ENCODE data around the gene DNAJC13.
"Not testable (repeated sequence)": the region's sequence is repeated elsewhere in the genome, so short reads cannot be mapped to it uniquely, and the experiment has no call there.

DNAJC13 gene

DNA sequence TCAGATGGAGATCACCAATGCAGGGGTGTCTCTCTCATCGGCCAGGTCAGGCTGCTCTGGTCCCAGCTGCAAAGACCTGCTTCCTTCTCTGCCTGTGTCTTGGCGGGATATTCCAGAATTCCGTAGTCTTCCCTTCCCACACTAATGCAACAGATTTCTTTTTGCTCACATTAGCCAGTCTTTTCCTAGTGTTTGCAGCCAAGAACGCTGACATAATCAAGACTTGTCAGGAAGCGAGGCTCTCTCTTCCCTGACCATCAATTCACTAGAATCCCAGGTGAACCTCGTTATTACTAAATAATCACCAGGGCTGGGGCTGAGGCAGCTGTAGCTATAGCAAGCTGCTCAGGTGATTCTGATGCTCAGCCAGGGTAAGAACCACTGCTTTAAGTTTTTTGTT, 136.5 kb downstream of the DNAJC13 start:
- CTCF ChIA-PET, result no interaction called here
- POLR2A ChIA-PET, result no interaction called here
- DNase-seq (ENCODE audit: extremely low spot score), result no peak
- no peak for TF ChIP-seq L3MBTL2 (conservative IDR thresholded peaks at IDR 0.05)

DNA sequence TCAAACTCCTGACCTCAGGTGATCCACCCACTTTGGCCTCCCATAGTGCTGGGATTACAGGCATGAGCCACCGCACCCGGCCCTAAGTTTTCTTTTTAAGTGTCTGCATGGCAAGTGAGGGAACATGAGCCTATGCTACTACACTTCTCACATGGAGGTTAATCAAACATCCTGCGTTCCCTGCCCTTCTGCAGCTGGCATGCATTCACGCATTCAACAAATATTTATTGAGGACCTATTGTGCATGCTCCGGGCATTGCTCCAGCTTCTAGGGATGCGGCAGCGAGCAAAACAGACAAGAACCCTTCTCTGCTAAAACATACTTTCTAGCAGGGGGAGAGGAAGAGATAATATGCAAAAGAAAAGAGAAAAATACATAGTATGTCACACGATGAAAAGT, 137.1 kb downstream of the DNAJC13 start:
- no peak for DNase-seq (ENCODE audit: extremely low spot score)
- ChIA-PET CTCF (no interaction called here), POLR2A (no interaction called here)
- TF ChIP-seq SUZ12 (IDR thresholded peaks at IDR 0.05), result no peak
- no peak for TF ChIP-seq ELF4 (IDR thresholded peaks at IDR 0.05)
- TF ChIP-seq FOXA1 (IDR thresholded peaks at IDR 0.05), result no peak
- no peak for TF ChIP-seq SP1 (IDR thresholded peaks at IDR 0.05)
- no peak for TF ChIP-seq NFRKB (IDR thresholded peaks at IDR 0.05)
- TF ChIP-seq, protein P1, sequence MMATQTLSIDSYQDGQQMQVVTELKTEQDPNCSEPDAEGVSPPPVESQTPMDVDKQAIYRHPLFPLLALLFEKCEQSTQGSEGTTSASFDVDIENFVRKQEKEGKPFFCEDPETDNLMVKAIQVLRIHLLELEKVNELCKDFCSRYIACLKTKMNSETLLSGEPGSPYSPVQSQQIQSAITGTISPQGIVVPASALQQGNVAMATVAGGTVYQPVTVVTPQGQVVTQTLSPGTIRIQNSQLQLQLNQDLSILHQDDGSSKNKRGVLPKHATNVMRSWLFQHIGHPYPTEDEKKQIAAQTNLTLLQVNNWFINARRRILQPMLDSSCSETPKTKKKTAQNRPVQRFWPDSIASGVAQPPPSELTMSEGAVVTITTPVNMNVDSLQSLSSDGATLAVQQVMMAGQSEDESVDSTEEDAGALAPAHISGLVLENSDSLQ (IDR thresholded peaks at IDR 0.05), result no peak
- no peak for TF ChIP-seq FOXK2 (IDR thresholded peaks at IDR 0.05)

DNA sequence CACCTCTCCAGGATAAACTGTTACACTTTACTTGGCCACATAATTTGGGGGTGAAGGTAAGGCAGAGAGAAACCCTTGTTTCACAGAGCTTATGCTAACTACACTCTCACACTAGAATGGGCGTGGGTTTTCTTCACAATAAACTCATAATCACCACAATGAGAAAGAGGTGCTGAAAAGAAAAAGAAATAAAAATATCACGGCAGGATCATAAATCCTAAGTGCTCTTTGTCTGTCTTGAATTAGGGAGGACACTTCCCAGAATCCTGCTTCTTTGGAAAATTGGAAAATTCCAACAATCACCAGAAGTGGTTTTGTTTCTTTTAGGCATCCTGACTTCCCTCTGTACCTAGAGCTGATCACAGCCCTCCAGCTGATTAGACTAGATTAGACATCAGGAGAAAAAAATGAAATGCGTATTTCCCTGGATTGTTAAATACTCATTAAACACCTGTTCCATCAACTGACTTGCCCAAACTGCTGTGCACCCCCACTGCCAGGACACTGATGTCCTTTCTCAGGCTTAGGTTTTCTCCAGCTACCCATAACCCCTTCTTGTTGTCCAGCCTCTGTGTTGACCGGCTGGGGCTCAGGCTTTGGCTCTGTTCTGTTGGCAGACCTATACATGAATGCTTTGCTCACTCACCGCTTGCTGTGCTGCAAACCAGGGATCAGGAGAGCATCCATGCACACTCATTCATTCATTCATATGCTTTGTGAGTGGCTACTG, 138.2 kb downstream of the DNAJC13 start:
- ChIA-PET CTCF (interaction anchor here (0.7 kb wide), 1 partner anchor 87 kb away, joined by 4 read pairs; no protein-coding TSS in a partner anchor), POLR2A (no interaction called here)
- no peak for TF ChIP-seq NFRKB (IDR thresholded peaks at IDR 0.05)
- no peak for TF ChIP-seq L3MBTL2 (conservative IDR thresholded peaks at IDR 0.05)
- no peak for TF ChIP-seq ARNT (IDR thresholded peaks at IDR 0.05)
- TF ChIP-seq, protein P1 (IDR thresholded peaks at IDR 0.05), result no peak
- no peak for TF ChIP-seq FOXM1 (IDR thresholded peaks at IDR 0.05; ENCODE audit: borderline replicate concordance)
- no peak for TF ChIP-seq CTBP1 (IDR thresholded peaks at IDR 0.05; ENCODE audit: borderline replicate concordance)
- TF ChIP-seq HDGF (IDR thresholded peaks at IDR 0.05; ENCODE audit: borderline replicate concordance), result no peak
- no peak for DNase-seq (ENCODE audit: extremely low spot score)

DNA sequence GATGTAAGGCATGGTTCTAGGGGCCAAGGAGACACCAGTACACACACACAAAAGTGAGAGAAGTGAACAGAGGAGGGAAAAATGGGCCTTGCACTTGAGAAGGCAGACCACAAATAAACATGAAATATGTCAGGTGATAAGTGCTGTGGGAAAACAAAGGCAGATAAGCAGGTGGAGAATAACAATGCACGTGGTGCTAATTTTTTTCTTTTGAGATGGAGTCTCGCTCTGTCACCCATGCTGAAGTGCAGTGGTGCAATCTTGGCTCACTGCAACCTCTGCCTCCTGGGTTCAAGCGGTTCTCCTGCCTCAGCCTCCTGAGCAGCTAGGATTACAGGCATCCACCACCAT, 138.7 kb downstream of the DNAJC13 start:
- POLR2A ChIA-PET; DNase-seq (ENCODE audit: extremely low spot score): not testable (repeated sequence)
- CTCF ChIA-PET, result interaction anchor here (0.7 kb wide), 1 partner anchor 86 kb away, joined by 4 read pairs; no protein-coding TSS in a partner anchor

DNA sequence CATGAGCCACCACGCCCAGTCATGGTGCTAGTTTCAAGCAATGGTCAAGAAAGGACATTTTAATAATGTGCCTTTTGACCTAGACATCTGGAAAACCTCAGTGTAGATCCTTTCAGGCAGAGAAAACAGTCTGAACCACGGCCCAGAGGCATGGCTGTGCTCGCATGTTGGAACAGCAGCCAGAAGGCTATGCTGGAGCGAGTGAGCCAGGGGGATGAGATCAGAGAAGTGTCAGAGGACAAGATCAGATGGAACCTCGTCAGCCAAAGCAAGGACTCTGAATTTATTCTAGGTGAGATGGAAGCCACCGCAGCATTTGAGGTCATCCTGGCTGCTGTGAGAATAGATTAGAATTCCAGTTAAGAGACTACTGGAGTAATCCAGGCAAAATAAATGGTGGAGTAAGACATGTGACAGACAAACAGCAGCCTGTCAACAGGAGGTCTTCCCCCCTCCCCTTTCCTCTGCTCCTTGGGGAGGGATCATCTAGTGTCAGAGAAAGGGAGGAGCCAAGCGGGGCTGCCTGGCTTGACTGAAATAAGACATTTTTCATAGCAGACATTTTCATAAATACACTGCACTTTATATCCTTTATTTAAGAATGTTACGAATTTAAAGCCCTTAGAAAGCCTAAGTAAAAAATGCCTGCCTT, 139.3 kb downstream of the DNAJC13 start:
- CTCF ChIA-PET, result no interaction called here
- TF ChIP-seq NFRKB (IDR thresholded peaks at IDR 0.05) (no peak), ZNF384 (IDR thresholded peaks at IDR 0.05) (no peak), FOXM1 (IDR thresholded peaks at IDR 0.05; ENCODE audit: borderline replicate concordance) (no peak), HDGF (IDR thresholded peaks at IDR 0.05; ENCODE audit: borderline replicate concordance) (no peak), SP1 (IDR thresholded peaks at IDR 0.05) (no peak), ARNT (IDR thresholded peaks at IDR 0.05) (no peak), CTBP1 (IDR thresholded peaks at IDR 0.05; ENCODE audit: borderline replicate concordance) (no peak), SUZ12 (IDR thresholded peaks at IDR 0.05) (no peak), FOXK2 (IDR thresholded peaks at IDR 0.05) (no peak), TARDBP (IDR thresholded peaks at IDR 0.05) (no peak), L3MBTL2 (conservative IDR thresholded peaks at IDR 0.05) (no peak), FOXA1 (IDR thresholded peaks at IDR 0.05) (no peak), BHLHE40 (IDR thresholded peaks at IDR 0.05; ENCODE audit: borderline replicate concordance) (no peak), LEF1 (IDR thresholded peaks at IDR 0.05; ENCODE audit: borderline replicate concordance) (no peak)
- TF ChIP-seq, protein P1 (IDR thresholded peaks at IDR 0.05), result no peak

DNA sequence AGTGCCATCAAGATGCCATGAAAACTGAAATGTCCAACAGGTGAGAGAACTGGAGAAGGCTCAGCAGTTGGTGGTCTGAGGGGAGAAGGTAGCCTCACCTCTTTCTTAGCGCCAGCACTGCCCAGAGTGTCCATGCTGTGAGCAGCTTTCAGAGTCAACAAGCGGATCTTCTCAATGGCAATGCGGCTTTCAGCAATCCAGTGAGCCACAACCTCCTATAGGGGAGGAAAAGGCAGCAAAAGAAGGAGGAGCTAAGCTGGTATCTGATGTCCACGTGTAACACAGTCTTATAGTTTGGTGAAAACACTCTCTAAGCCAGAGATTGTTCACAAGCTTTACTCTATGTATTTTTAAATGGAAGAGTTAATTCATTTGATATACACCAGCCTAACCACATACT, 143.7 kb downstream of the DNAJC13 start:
- CTCF ChIA-PET, result no interaction called here
- TF ChIP-seq LEF1 (IDR thresholded peaks at IDR 0.05; ENCODE audit: borderline replicate concordance) (no peak), FOXK2 (IDR thresholded peaks at IDR 0.05) (no peak), FOXM1 (IDR thresholded peaks at IDR 0.05; ENCODE audit: borderline replicate concordance) (no peak), CTBP1 (IDR thresholded peaks at IDR 0.05; ENCODE audit: borderline replicate concordance) (no peak), BHLHE40 (IDR thresholded peaks at IDR 0.05; ENCODE audit: borderline replicate concordance) (no peak), NFRKB (IDR thresholded peaks at IDR 0.05) (no peak), ARNT (IDR thresholded peaks at IDR 0.05) (no peak), SUZ12 (IDR thresholded peaks at IDR 0.05) (no peak), TARDBP (IDR thresholded peaks at IDR 0.05) (no peak), SP1 (IDR thresholded peaks at IDR 0.05) (no peak), HDGF (IDR thresholded peaks at IDR 0.05; ENCODE audit: borderline replicate concordance) (no peak), ELF4 (IDR thresholded peaks at IDR 0.05) (no peak), L3MBTL2 (conservative IDR thresholded peaks at IDR 0.05) (no peak), ZNF384 (IDR thresholded peaks at IDR 0.05) (no peak), FOXA1 (IDR thresholded peaks at IDR 0.05) (no peak)
- TF ChIP-seq, protein P1 (IDR thresholded peaks at IDR 0.05), result no peak
- POLR2A ChIA-PET, result no interaction called here

More for the DNA sequence above, 139.3 kb downstream of the DNAJC13 start:
- DNase-seq (ENCODE audit: extremely low spot score), result no peak
- POLR2A ChIA-PET, result no interaction called here

More for the DNA sequence above, 143.7 kb downstream of the DNAJC13 start:
- no peak for DNase-seq (ENCODE audit: extremely low spot score)

Data from HEK293T (cell line).